SU-DHL-6 (cell line): ENCODE data around the gene EVC.

Experiments
- H2AFZ ChIP-seq: fragments of 200-600 bp; sonication (generic); 2 replicates; pipeline ENCODE4 v1.6.1; 2014; ENCODE audit warnings: low read depth, mild to moderate bottlenecking, moderate library complexity, mixed read lengths, antibody characterized with exemption, low read length; ENCODE audit not compliant: severe bottlenecking
- H3F3A ChIP-seq: fragments of 200-600 bp; shearing (Covaris generic); 2 replicates; pipeline ENCODE4 v1.6.0; 2016; ENCODE audit warnings: antibody characterized with exemption, mild to moderate bottlenecking; ENCODE audit not compliant: insufficient read depth
- H3K27ac ChIP-seq: fragments of 200-600 bp; sonication (generic); 2 replicates; pipeline ENCODE4 v1.5.1; 2016; ENCODE audit warnings: low read depth, mild to moderate bottlenecking, low read length, moderate library complexity, mixed read lengths
- H3K27me3 ChIP-seq: fragments of 200-600 bp; sonication (generic), shearing (Covaris generic); 2 replicates; pipeline ENCODE4 v1.6.0; 2014; ENCODE audit warnings: mild to moderate bottlenecking, low read length
- H3K36me3 ChIP-seq: fragments of 200-600 bp; sonication (generic); 2 replicates; pipeline ENCODE4 v1.6.1; 2014; ENCODE audit warnings: mild to moderate bottlenecking, low read length, mixed read lengths
- H3K4me2 ChIP-seq: fragments of 300-600, 200-600 bp; shearing (Covaris generic), sonication (generic); 2 replicates; pipeline ENCODE4 v1.6.0; 2014; ENCODE audit warnings: low read length, low read depth, mild to moderate bottlenecking; ENCODE audit not compliant: poor library complexity, severe bottlenecking
- H3K4me3 ChIP-seq: fragments of 200-600 bp; sonication (generic); 2 replicates; pipeline ENCODE4 v1.5.1; 2014; ENCODE audit warnings: antibody characterized with exemption, low read length, mild to moderate bottlenecking, mixed read lengths; ENCODE audit not compliant: insufficient read depth, poor library complexity, severe bottlenecking
- H3K79me2 ChIP-seq: fragments of 200-600 bp; sonication (generic); 2 replicates; pipeline ENCODE4 v1.6.1; 2014; ENCODE audit warnings: mild to moderate bottlenecking, low read length, moderate library complexity; ENCODE audit not compliant: insufficient read depth
- H3K9ac ChIP-seq: fragments of 200-600 bp; sonication (generic); 2 replicates; pipeline ENCODE4 v1.7.0; 2014; ENCODE audit warnings: mild to moderate bottlenecking, low read length
- H3K9me2 ChIP-seq: fragments of 200-600 bp; sonication (generic); replicated peaks from 2 replicates; pipeline ENCODE4 v1.6.1; 2014; ENCODE audit warnings: low read length; ENCODE audit not compliant: insufficient read depth
- H3K9me3 ChIP-seq: fragments of 200-600 bp; sonication (generic); 2 replicates; pipeline ENCODE4 v1.6.1; 2014; ENCODE audit warnings: low read length, mixed read lengths; ENCODE audit not compliant: insufficient read depth
- H4K20me1 ChIP-seq: fragments of 200-600 bp; sonication (generic); 2 replicates; pipeline ENCODE4 v1.6.1; 2014; ENCODE audit warnings: low read depth, mild to moderate bottlenecking, antibody characterized with exemption, low read length, moderate library complexity, mixed read lengths
- CTCF ChIP-seq: fragments of 200-600 bp; sonication (generic); IDR thresholded peaks from one replicate; pipeline ENCODE4 v1.5.1; 2017; ENCODE audit warnings: antibody characterized with exemption, mild to moderate bottlenecking, low read length, moderate library complexity; ENCODE audit not compliant: insufficient read depth, poor library complexity, severe bottlenecking
- EZH2phosphoT487 ChIP-seq: fragments of 200-600 bp; sonication (generic), shearing (Covaris generic); conservative IDR thresholded peaks from 2 replicates; pipeline ENCODE4 v1.6.1; 2018; ENCODE audit warnings: mild to moderate bottlenecking, antibody characterized with exemption, low read length, moderate library complexity, mixed read lengths

The EVC gene

GRCh38 chr4:5704276-5704675 lies 6.7 kb upstream of the EVC start:
- TF ChIP-seq CTCF (no peak), EZH2phosphoT487 (no peak)
- Histone ChIP-seq H3K4me2 (no peak overlapping the region), H2AFZ (no peak overlapping the region), H3K27me3 (no peaks in the 10 kb centered on the region), H3K27ac (no peak overlapping the region), H3K9me2 (no peaks in the 10 kb centered on the region; the same call in 1 of the 2 replicates), H3K4me3 (no peak overlapping the region), H3F3A (no peaks in the 10 kb centered on the region), H3K79me2 (no peaks in the 10 kb centered on the region), H3K36me3 (no peaks in the 10 kb centered on the region), H3K9me3 (no peaks in the 10 kb centered on the region), H3K9ac (no peak overlapping the region), H4K20me1 (no peaks in the 10 kb centered on the region)

GRCh38 chr4:5705647-5706320 lies 5.2 kb upstream of the EVC start:
- no peak overlapping the region for H3K4me3 ChIP-seq
- TF ChIP-seq EZH2phosphoT487 (no peak), CTCF (no peak)

GRCh38 chr4:5706486-5707290 lies 4.3 kb upstream of the EVC start:
- H3K27me3 ChIP-seq, result no peaks in the 10 kb centered on the region
- H4K20me1 ChIP-seq, result no peaks in the 10 kb centered on the region
- no peak overlapping the region for H2AFZ ChIP-seq
- H3K4me2 ChIP-seq, result no peak overlapping the region
- H3K79me2 ChIP-seq, result no peaks in the 10 kb centered on the region
- no peaks in the 10 kb centered on the region for H3K36me3 ChIP-seq
- H3K27ac ChIP-seq, result no peak overlapping the region
- H3K9ac ChIP-seq, result no peak overlapping the region
- no peaks in the 10 kb centered on the region for H3F3A ChIP-seq
- no peaks in the 10 kb centered on the region for H3K9me3 ChIP-seq
- H3K9me2 ChIP-seq, result no peaks in the 10 kb centered on the region; the same call in 1 of the 2 replicates
- TF ChIP-seq CTCF, result no peak
- H3K4me3 ChIP-seq, result no peak overlapping the region

More at GRCh38 chr4:5705647-5706320, 5.2 kb upstream of the EVC start:
- H3K9me3 ChIP-seq, result no peaks in the 10 kb centered on the region
- no peaks in the 10 kb centered on the region for H3K36me3 ChIP-seq
- no peak overlapping the region for H2AFZ ChIP-seq
- H4K20me1 ChIP-seq, result no peaks in the 10 kb centered on the region
- no peak overlapping the region for H3K9ac ChIP-seq
- no peak overlapping the region for H3K4me2 ChIP-seq
- no peaks in the 10 kb centered on the region; the same call in 1 of the 2 replicates for H3K9me2 ChIP-seq
- no peaks in the 10 kb centered on the region for H3F3A ChIP-seq
- H3K27me3 ChIP-seq, result no peaks in the 10 kb centered on the region
- H3K79me2 ChIP-seq, result no peaks in the 10 kb centered on the region
- H3K27ac ChIP-seq, result no peak overlapping the region
